ENCODE measurements around the gene TOM1L2. TPM values are rescaled to one million over a fixed set of nuclear protein-coding genes. Genes with fewer than 3 reads are reported as not detected.
A peak's percentile ranks its signal among the peaks of the same experiment; 100 is the strongest.
"Not testable (repeated sequence)": the region's sequence is repeated elsewhere in the genome, so short reads cannot be mapped to it uniquely, and the experiment has no call there.

Gene TOM1L2
- total and polyA plus RNA-seq, 4 experiments from 2014 or later: 1.6 to 63.1 (median 35.7) TPM

DNA sequence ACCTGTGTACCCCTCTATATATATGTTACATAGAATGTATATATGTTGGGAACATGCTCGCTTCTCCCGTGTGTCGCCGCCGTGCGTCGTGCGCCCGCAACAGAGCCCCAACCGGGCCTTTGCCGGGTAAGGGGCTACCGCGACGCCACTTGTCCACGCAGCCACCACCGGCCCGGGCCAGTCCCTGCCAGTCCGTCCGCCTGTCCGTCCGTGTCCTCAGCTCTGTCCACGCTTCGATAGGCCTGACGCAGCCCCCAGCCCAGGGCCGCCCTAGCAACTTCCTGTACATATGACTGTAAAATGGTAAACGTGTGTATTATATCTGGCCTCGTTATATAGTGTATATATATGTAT, 161.3 kb downstream of the TOM1L2 start:
- CTCF ChIA-PET (ENCODE audit: partially characterized antibody): interaction anchor here (0.9 to 11.7 kb wide), 10 partner anchors 9 to 228 kb away, joined by 3 to 234 read pairs (median 7); partner anchors contain the start of genes ATPAF2, GID4 and SREBF1

DNA sequence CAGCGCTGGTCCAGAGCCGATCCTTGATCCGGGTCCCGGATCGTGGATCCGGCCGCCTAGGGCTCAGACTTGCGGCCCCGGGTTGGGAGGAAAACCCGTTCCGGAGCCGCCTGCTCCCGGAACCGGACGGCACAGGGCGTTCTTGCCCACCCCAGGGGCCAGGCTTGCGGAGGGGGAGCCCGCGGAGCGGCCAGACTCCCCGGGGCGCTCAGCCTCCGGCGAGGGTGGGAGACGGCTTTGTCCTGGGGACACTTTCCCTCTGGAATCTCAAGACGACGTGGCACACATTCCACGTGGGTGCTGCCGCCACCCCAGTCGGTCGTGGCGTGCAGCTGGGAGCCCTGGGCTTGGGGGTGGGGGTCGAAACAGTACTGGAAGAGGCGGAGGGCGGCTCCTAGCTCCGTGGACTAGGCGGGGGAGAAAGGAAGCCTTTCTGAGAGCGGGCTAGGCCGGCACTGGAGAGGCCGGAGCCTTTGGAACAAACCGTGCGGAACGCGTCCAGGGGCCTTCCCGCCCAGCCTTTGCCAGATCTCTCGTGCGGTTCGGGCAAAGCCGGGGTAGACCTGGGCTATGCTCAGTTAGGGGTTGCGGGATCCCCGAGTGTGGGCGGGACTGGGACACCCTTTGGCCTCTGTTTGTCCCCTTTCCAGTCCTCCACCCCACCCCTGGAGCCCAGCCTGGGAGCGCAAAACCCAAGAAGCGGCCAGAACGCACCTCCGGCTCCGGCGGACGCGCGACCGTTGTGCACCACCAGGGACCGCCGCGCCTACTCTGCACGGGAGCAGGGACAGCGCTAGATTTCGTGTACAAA, 161.9 kb downstream of the TOM1L2 start:
- ChIA-PET POLR2A (ENCODE audit: partially characterized antibody) (no interaction called here), CTCF (ENCODE audit: partially characterized antibody) (interaction anchor here (1.0 to 11.7 kb wide), 6 partner anchors 23 to 229 kb away, joined by 3 to 234 read pairs (median 8); partner anchors contain the start of genes ATPAF2, GID4 and SREBF1)
- H3K4me1 Mint-ChIP-seq: peaks cover 0 to 12% (median 3%) of the 10 kb centered on the region in 4 donors
- peaks cover 0 to 2% (median 0%) of the 10 kb centered on the region in 8 donors for H3K9me3 Mint-ChIP-seq
- no peak for DNase-seq
- Histone ChIP-seq H3K4me3 (ENCODE audit: low read length in 2 of 2) (no peak overlapping the region), H3K27me3 (ENCODE audit: insufficient read depth, low read length) (no peaks in the 10 kb centered on the region), H3K27ac (ENCODE audit: low read depth, low read length) (no peak overlapping the region), H3K4me1 (ENCODE audit: insufficient read depth, low read length) (peaks cover 8% of the 10 kb centered on the region), H3K36me3 (ENCODE audit: insufficient read depth, low read length) (peaks cover 10% of the 10 kb centered on the region), H3K9me3 (ENCODE audit: control insufficient read depth in 1 of 2, low read length in 2 of 2) (no peaks in the 10 kb centered on the region)
- peak overlapping the region in 1 of 7 donors; percentile 65 for H3K27ac Mint-ChIP-seq
- H3K4me3 Mint-ChIP-seq: no peak overlapping the region
- peaks cover 0 to 12% of the 10 kb centered on the region in 2 donors for H3K36me3 Mint-ChIP-seq
- H3K27me3 Mint-ChIP-seq: no peaks in the 10 kb centered on the region
- intact Hi-C loops (cut with micrococcal nuclease): no loop called here

More for the DNA sequence above, 161.3 kb downstream of the TOM1L2 start:
- POLR2A ChIA-PET (ENCODE audit: partially characterized antibody): no interaction called here
- peaks cover 0 to 2% (median 0%) of the 10 kb centered on the region in 8 donors for H3K9me3 Mint-ChIP-seq
- Histone ChIP-seq H3K4me3 (ENCODE audit: low read length in 2 of 2) (no peak overlapping the region), H3K27me3 (ENCODE audit: insufficient read depth, low read length) (no peaks in the 10 kb centered on the region), H3K36me3 (ENCODE audit: insufficient read depth, low read length) (peaks cover 10% of the 10 kb centered on the region), H3K27ac (ENCODE audit: low read depth, low read length) (no peak overlapping the region), H3K9me3 (ENCODE audit: control insufficient read depth in 1 of 2, low read length in 2 of 2) (no peaks in the 10 kb centered on the region), H3K4me1 (ENCODE audit: insufficient read depth, low read length) (peaks cover 8% of the 10 kb centered on the region)
- H3K27ac Mint-ChIP-seq: peak overlapping the region in 2 of 7 donors; percentile 22 to 65
- DNase-seq: no peak
- peaks cover 0 to 15% of the 10 kb centered on the region in 2 donors for H3K36me3 Mint-ChIP-seq
- no peaks in the 10 kb centered on the region for H3K27me3 Mint-ChIP-seq
- H3K4me1 Mint-ChIP-seq: peaks cover 0 to 12% (median 3%) of the 10 kb centered on the region in 4 donors
- H3K4me3 Mint-ChIP-seq: no peak overlapping the region
- intact Hi-C loops (cut with micrococcal nuclease): no loop called here

DNA sequence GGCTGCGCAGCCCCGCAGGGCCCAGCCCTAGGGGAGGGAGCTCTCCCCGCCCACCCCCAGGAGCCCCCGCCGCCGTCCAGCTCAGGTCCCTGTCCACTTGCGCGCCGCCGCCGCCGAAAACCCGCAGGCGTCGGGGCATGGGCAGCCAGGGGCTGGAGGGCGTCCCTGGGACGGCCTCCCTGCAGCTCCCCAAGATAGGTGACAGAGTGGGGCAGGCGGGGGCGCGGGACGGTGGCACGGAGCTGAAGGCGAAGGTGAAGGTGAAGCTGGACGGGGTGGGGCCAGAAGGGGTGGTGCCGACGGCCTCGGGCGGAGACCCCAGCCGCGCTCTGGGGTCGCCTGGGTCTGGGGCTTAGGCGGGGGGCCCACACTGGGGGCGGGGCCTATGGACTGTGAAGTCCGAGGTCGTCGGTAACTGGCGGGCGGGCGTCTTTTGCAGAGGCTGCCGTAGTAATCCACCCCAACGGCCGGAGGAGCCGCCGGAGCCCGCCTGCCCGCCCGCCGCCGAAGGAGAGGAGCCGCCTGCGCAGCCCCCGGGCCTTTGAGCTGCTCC, 162.6 kb downstream of the TOM1L2 start:
- Histone ChIP-seq H3K27me3 (ENCODE audit: insufficient read depth, low read length) (no peaks in the 10 kb centered on the region), H3K4me1 (ENCODE audit: insufficient read depth, low read length) (peaks cover 8% of the 10 kb centered on the region), H3K4me3 (ENCODE audit: low read length in 2 of 2) (no peak overlapping the region), H3K36me3 (ENCODE audit: insufficient read depth, low read length) (peaks cover 8% of the 10 kb centered on the region), H3K27ac (ENCODE audit: low read depth, low read length) (no peak overlapping the region), H3K9me3 (ENCODE audit: control insufficient read depth in 1 of 2, low read length in 2 of 2) (no peaks in the 10 kb centered on the region)
- peaks cover 0 to 2% (median 0%) of the 10 kb centered on the region in 8 donors for H3K9me3 Mint-ChIP-seq
- ChIA-PET POLR2A (ENCODE audit: partially characterized antibody) (no interaction called here), CTCF (ENCODE audit: partially characterized antibody) (interaction anchor here (11.7 kb wide), 1 partner anchor 47 kb away, joined by 234 read pairs; no protein-coding TSS in a partner anchor)
- no peaks in the 10 kb centered on the region for H3K27me3 Mint-ChIP-seq
- H3K36me3 Mint-ChIP-seq: peaks cover 0 to 12% of the 10 kb centered on the region in 2 donors
- intact Hi-C loops (cut with micrococcal nuclease): no loop called here
- DNase-seq: no peak
- no peak overlapping the region for H3K4me3 Mint-ChIP-seq
- H3K4me1 Mint-ChIP-seq: peaks cover 0 to 12% (median 3%) of the 10 kb centered on the region in 4 donors
- H3K27ac Mint-ChIP-seq: no peak overlapping the region

DNA sequence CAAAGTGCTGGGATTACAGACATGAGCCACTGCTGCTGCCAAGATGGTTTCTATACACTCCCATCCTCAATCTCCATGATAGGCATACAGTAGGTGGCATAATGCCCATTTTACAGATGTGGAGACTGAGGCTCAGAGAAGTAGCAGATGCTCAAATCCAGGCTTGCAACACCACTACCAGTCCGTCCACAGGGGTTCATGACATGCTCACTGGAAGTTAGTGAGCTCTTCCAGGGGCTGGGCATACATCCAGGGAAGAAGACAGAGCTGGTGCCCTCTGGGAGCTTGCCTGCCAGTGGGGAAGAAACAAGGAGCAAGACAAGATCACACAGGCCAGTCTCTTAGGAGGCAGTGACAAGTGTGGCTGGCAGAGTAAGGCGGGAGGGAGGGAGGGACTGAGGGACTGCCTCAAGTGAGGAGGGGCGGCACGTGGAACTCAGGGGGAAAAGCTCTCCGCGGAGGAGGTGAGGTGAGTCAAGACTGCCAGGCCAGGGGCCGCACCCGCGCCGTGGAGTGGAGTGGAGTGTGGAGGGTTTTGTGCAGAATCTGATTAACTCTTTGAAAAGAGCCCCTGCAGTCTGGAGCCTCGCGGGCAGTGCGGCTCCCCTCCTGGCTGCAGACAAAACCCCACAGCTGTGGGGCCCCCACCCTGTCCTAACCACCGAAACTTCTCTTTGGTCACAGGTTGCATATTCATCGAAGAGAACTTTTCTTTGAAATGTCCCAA, 163.3 kb downstream of the TOM1L2 start:
- ChIA-PET CTCF (ENCODE audit: partially characterized antibody) (interaction anchor here (11.7 kb wide), 1 partner anchor 48 kb away, joined by 234 read pairs; no protein-coding TSS in a partner anchor), POLR2A (ENCODE audit: partially characterized antibody) (no interaction called here)
- no peak for DNase-seq
- Histone ChIP-seq H3K4me3 (ENCODE audit: low read length in 2 of 2) (no peak overlapping the region), H3K27me3 (ENCODE audit: insufficient read depth, low read length) (no peaks in the 10 kb centered on the region), H3K4me1 (ENCODE audit: insufficient read depth, low read length) (peaks cover 8% of the 10 kb centered on the region), H3K9me3 (ENCODE audit: control insufficient read depth in 1 of 2, low read length in 2 of 2) (no peaks in the 10 kb centered on the region), H3K27ac (ENCODE audit: low read depth, low read length) (no peak overlapping the region), H3K36me3 (ENCODE audit: insufficient read depth, low read length) (peaks cover 1% of the 10 kb centered on the region)
- Mint-ChIP-seq H3K36me3 (peaks cover 0 to 18% of the 10 kb centered on the region in 2 donors), H3K9me3 (peaks cover 0 to 2% (median 0%) of the 10 kb centered on the region in 8 donors), H3K27ac (peak overlapping the region in 2 of 7 donors; percentile 6 to 47), H3K4me3 (peak overlapping the region in 1 of 8 donors; percentile 9), H3K27me3 (no peaks in the 10 kb centered on the region), H3K4me1 (peaks cover under 1 to 12% (median 3%) of the 10 kb centered on the region in 4 donors)
- intact Hi-C loops (cut with micrococcal nuclease): no loop called here

DNA sequence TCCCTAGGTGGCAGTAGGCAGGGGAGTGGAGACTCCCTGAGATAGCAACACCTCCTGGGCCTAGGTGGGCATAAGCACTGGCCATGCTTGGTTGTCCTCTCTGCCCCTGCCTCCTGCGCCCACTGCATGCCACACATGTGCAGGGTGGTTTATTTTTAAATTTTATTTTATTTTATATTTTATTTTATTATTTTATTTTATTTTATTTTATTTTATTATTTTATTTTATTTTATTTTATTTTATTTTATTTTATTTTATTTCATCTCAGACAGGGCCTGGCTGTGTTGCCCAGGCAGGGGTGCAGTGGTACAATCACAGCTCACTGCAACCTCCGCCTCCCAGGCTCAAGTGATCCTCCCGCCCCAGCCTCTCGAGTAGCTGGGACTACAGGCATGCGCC, 164.0 kb downstream of the TOM1L2 start:
- Mint-ChIP-seq H3K36me3 (peaks cover 0 to 18% of the 10 kb centered on the region in 2 donors), H3K4me1 (peaks cover 3 to 12% (median 4%) of the 10 kb centered on the region in 4 donors), H3K27ac (peak overlapping the region in 1 of 7 donors; percentile 77)
- intact Hi-C loops (cut with micrococcal nuclease); H3K4me3 Mint-ChIP-seq; H3K27me3 Mint-ChIP-seq; H3K4me1 ChIP-seq (ENCODE audit: insufficient read depth, low read length); H3K4me3 ChIP-seq (ENCODE audit: low read length in 2 of 2); H3K27me3 ChIP-seq (ENCODE audit: insufficient read depth, low read length); DNase-seq; H3K36me3 ChIP-seq (ENCODE audit: insufficient read depth, low read length); H3K9me3 ChIP-seq (ENCODE audit: control insufficient read depth in 1 of 2, low read length in 2 of 2); H3K27ac ChIP-seq (ENCODE audit: low read depth, low read length); H3K9me3 Mint-ChIP-seq: not testable (repeated sequence)
- POLR2A ChIA-PET (ENCODE audit: partially characterized antibody): interaction anchor here (0.7 kb wide), 1 partner anchor 28 kb away, joined by 3 read pairs; no protein-coding TSS in a partner anchor
- CTCF ChIA-PET (ENCODE audit: partially characterized antibody): interaction anchor here (11.7 kb wide), 1 partner anchor 48 kb away, joined by 234 read pairs; no protein-coding TSS in a partner anchor

DNA sequence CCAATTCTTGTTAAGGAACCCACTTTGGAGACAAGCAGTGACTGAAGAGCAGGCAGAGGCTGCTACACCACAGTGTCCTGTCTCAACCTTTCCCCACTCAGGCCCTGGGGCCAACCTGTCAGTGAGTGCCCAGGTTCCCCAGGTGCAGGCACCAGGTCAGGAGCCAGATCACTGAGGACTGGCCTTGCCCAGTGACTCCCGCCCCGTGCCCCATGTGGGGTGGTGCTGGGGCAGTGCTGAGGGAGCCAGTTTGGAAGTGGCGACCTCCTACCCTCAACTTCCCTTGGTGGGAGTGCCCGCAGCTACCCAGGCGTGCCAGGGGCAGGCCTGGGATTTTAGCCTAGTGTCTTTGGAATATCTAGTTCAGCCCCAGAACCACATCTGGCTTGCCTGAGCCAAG, 164.8 kb downstream of the TOM1L2 start:
- Histone ChIP-seq H3K4me1 (ENCODE audit: insufficient read depth, low read length) (peaks cover 6% of the 10 kb centered on the region), H3K27ac (ENCODE audit: low read depth, low read length) (no peak overlapping the region), H3K9me3 (ENCODE audit: control insufficient read depth in 1 of 2, low read length in 2 of 2) (no peaks in the 10 kb centered on the region), H3K4me3 (ENCODE audit: low read length in 2 of 2) (no peak overlapping the region), H3K36me3 (ENCODE audit: insufficient read depth, low read length) (no peaks in the 10 kb centered on the region), H3K27me3 (ENCODE audit: insufficient read depth, low read length) (no peaks in the 10 kb centered on the region)
- intact Hi-C loops (cut with micrococcal nuclease): no loop called here
- ChIA-PET POLR2A (ENCODE audit: partially characterized antibody) (no interaction called here), CTCF (ENCODE audit: partially characterized antibody) (interaction anchor here (11.7 kb wide), 1 partner anchor 49 kb away, joined by 234 read pairs; no protein-coding TSS in a partner anchor)
- Mint-ChIP-seq H3K4me1 (peaks cover 3 to 12% (median 4%) of the 10 kb centered on the region in 4 donors), H3K36me3 (peaks cover 0 to 17% of the 10 kb centered on the region in 2 donors), H3K9me3 (peaks cover 0 to 2% (median 0%) of the 10 kb centered on the region in 8 donors), H3K27me3 (no peaks in the 10 kb centered on the region), H3K27ac (peak overlapping the region in 1 of 7 donors; percentile 77), H3K4me3 (no peak overlapping the region)
- no peak for DNase-seq

Measured in CD4-positive, alpha-beta memory T cell (primary cell).